ENCODE measurements around the gene PDE11A. TPM values are rescaled to one million over a fixed set of nuclear protein-coding genes. Genes with fewer than 3 reads are reported as not detected.

Gene PDE11A
- total RNA-seq, 5 donors from 2014 or later (not counting 1 experiment from before 2014, with no cell fraction given), result not detected

- Histone ChIP-seq H3K9me3 (no peaks in the 10 kb centered on the region), H3K27me3 (replicated peaks in 1 of 2; ENCODE audit: control insufficient read depth in 2 of 2, extremely low read depth in 1 of 2, insufficient read depth in 2 of 2, low read length in 1 of 2) (no peaks in the 10 kb centered on the region), H3K27ac (ENCODE audit: low read length) (no peak overlapping the region), H3K36me3 (ENCODE audit: control insufficient read depth in 2 of 2, extremely low read depth in 1 of 2, insufficient read depth in 1 of 2, low read length in 1 of 2) (no peaks in the 10 kb centered on the region), H3K4me3 (ENCODE audit: control insufficient read depth in 1 of 2, extremely low read depth in 1 of 2, low read length in 1 of 2) (no peak overlapping the region), H3K4me1 (ENCODE audit: control insufficient read depth in 1 of 2, extremely low read depth in 1 of 2, insufficient read depth in 2 of 2, low read length in 2 of 2) (no peaks in the 10 kb centered on the region)
- peaks cover 5 to 7% of the 10 kb centered on the region in 2 donors for H3K27me3 Mint-ChIP-seq
- no peaks in the 10 kb centered on the region for H3K4me1 Mint-ChIP-seq
- no peak overlapping the region for H3K4me3 Mint-ChIP-seq
- ChIA-PET CTCF (interaction anchor here in 1 of 2 donors (0.7 kb wide), 1 partner anchor 1063 kb away, joined by 3 read pairs; no protein-coding TSS in a partner anchor), POLR2A (interaction anchor here in 1 of 2 donors (0.7 kb wide), 1 partner anchor 66 kb away, joined by 3 read pairs; no protein-coding TSS in a partner anchor)
- ATAC-seq (replicated peaks in 1 of 4) (no peak), DNase-seq (no peak)
- WGBS (ENCODE audit: insufficient coverage), result no CpG with 5 or more reads among the region's 4 CpGs
- H3K9me3 Mint-ChIP-seq, result no peaks in the 10 kb centered on the region
- H3K36me3 Mint-ChIP-seq, result no peaks in the 10 kb centered on the region
- H3K27ac Mint-ChIP-seq, result no peak overlapping the region
Measured at GRCh38 chr2:177989029-177989885, 83.3 kb downstream of the PDE11A start.

- POLR2A ChIA-PET, result no interaction called here
- no peaks in the 10 kb centered on the region for H3K4me1 ChIP-seq (ENCODE audit: control insufficient read depth in 1 of 2, extremely low read depth in 1 of 2, insufficient read depth in 2 of 2, low read length in 2 of 2)
- Mint-ChIP-seq H3K27ac (no peak overlapping the region), H3K27me3 (peaks cover under 1 to 8% of the 10 kb centered on the region in 2 donors), H3K4me3 (no peak overlapping the region), H3K9me3 (no peaks in the 10 kb centered on the region), H3K36me3 (no peaks in the 10 kb centered on the region), H3K4me1 (no peaks in the 10 kb centered on the region)
- ATAC-seq (replicated peaks in 1 of 4) (no peak), DNase-seq (no peak)
- H3K27me3 ChIP-seq (replicated peaks in 1 of 2; ENCODE audit: control insufficient read depth in 2 of 2, extremely low read depth in 1 of 2, insufficient read depth in 2 of 2, low read length in 1 of 2), result peaks cover 0 to 3% of the 10 kb centered on the region in 2 experiments
- CTCF ChIA-PET, result interaction anchor here (0.7 to 1.2 kb wide), 3 partner anchors 8 to 434 kb away, joined by 3 to 6 read pairs (median 3); no protein-coding TSS in a partner anchor
- no peak overlapping the region for H3K27ac ChIP-seq (ENCODE audit: low read length)
- H3K4me3 ChIP-seq (ENCODE audit: control insufficient read depth in 1 of 2, extremely low read depth in 1 of 2, low read length in 1 of 2), result no peak overlapping the region
- no peaks in the 10 kb centered on the region for H3K36me3 ChIP-seq (ENCODE audit: control insufficient read depth in 2 of 2, extremely low read depth in 1 of 2, insufficient read depth in 1 of 2, low read length in 1 of 2)
- WGBS (ENCODE audit: insufficient coverage), result no CpG with 5 or more reads among the region's 1 CpG
- H3K9me3 ChIP-seq, result no peaks in the 10 kb centered on the region
Measured at GRCh38 chr2:177984749-177985148, 87.8 kb downstream of the PDE11A start.

- H3K27ac ChIP-seq (ENCODE audit: low read length), result no peak overlapping the region
- Mint-ChIP-seq H3K4me3 (no peak overlapping the region), H3K9me3 (no peaks in the 10 kb centered on the region), H3K27ac (no peak overlapping the region), H3K36me3 (no peaks in the 10 kb centered on the region), H3K27me3 (peaks cover 0 to 8% of the 10 kb centered on the region in 2 donors), H3K4me1 (no peaks in the 10 kb centered on the region)
- ATAC-seq (replicated peaks in 1 of 4) (no peak), DNase-seq (peak in 1 of 35 experiments; percentile 12)
- peaks cover 0 to 3% of the 10 kb centered on the region in 2 experiments for H3K27me3 ChIP-seq (replicated peaks in 1 of 2; ENCODE audit: control insufficient read depth in 2 of 2, extremely low read depth in 1 of 2, insufficient read depth in 2 of 2, low read length in 1 of 2)
- no peaks in the 10 kb centered on the region for H3K9me3 ChIP-seq
- H3K4me1 ChIP-seq (ENCODE audit: control insufficient read depth in 1 of 2, extremely low read depth in 1 of 2, insufficient read depth in 2 of 2, low read length in 2 of 2), result no peaks in the 10 kb centered on the region
- ChIA-PET POLR2A (no interaction called here), CTCF (interaction anchor here in 1 of 2 donors (0.6 kb wide), 1 partner anchor 452 kb away, joined by 3 read pairs; no protein-coding TSS in a partner anchor)
- no peaks in the 10 kb centered on the region for H3K36me3 ChIP-seq (ENCODE audit: control insufficient read depth in 2 of 2, extremely low read depth in 1 of 2, insufficient read depth in 1 of 2, low read length in 1 of 2)
- no CpG with 5 or more reads among the region's 2 CpGs for WGBS (ENCODE audit: insufficient coverage)
- H3K4me3 ChIP-seq (ENCODE audit: control insufficient read depth in 1 of 2, extremely low read depth in 1 of 2, low read length in 1 of 2), result no peak overlapping the region
Measured at GRCh38 chr2:177983183-177983788, 89.3 kb downstream of the PDE11A start.

GRCh38 chr2:177972782-177973181 lies 99.8 kb downstream of the PDE11A start:
- Histone ChIP-seq H3K27me3 (replicated peaks in 1 of 2; ENCODE audit: control insufficient read depth in 2 of 2, extremely low read depth in 1 of 2, insufficient read depth in 2 of 2, low read length in 1 of 2) (no peaks in the 10 kb centered on the region), H3K36me3 (ENCODE audit: control insufficient read depth in 2 of 2, extremely low read depth in 1 of 2, insufficient read depth in 1 of 2, low read length in 1 of 2) (no peaks in the 10 kb centered on the region), H3K4me1 (ENCODE audit: control insufficient read depth in 1 of 2, extremely low read depth in 1 of 2, insufficient read depth in 2 of 2, low read length in 2 of 2) (no peaks in the 10 kb centered on the region), H3K9me3 (no peaks in the 10 kb centered on the region), H3K4me3 (ENCODE audit: control insufficient read depth in 1 of 2, extremely low read depth in 1 of 2, low read length in 1 of 2) (no peak overlapping the region), H3K27ac (ENCODE audit: low read length) (no peak overlapping the region)
- peaks cover 0 to 1% (median 0%) of the 10 kb centered on the region in 3 donors for H3K9me3 Mint-ChIP-seq
- H3K27ac Mint-ChIP-seq, result no peak overlapping the region
- no peaks in the 10 kb centered on the region for H3K36me3 Mint-ChIP-seq
- CTCF ChIA-PET, result no interaction called here
- H3K4me1 Mint-ChIP-seq, result no peaks in the 10 kb centered on the region
- peaks cover 3 to 8% of the 10 kb centered on the region in 2 donors for H3K27me3 Mint-ChIP-seq
- POLR2A ChIA-PET, result no interaction called here
- WGBS (ENCODE audit: insufficient coverage), result no CpG with 5 or more reads among the region's 8 CpGs
- ATAC-seq (replicated peaks in 1 of 4), result no peak
- DNase-seq, result no peak
- no peak overlapping the region for H3K4me3 Mint-ChIP-seq

- CTCF ChIA-PET, result no interaction called here
- no peak for ATAC-seq (replicated peaks in 1 of 4)
- POLR2A ChIA-PET, result no interaction called here
Measured at GRCh38 chr2:177972123-177972522, 100.5 kb downstream of the PDE11A start.

GRCh38 chr2:177970670-177971454 lies 101.7 kb downstream of the PDE11A start:
- CTCF ChIA-PET, result interaction anchor here in 1 of 2 donors (0.6 kb wide), 1 partner anchor 14 kb away, joined by 3 read pairs; no protein-coding TSS in a partner anchor

More at GRCh38 chr2:177972123-177972522, 100.5 kb downstream of the PDE11A start:
- peaks cover 0 to 1% (median 0%) of the 10 kb centered on the region in 3 donors for H3K9me3 Mint-ChIP-seq
- no peak for DNase-seq
- H3K27me3 Mint-ChIP-seq, result peaks cover 3 to 8% of the 10 kb centered on the region in 2 donors
- no peak overlapping the region for H3K4me3 ChIP-seq (ENCODE audit: control insufficient read depth in 1 of 2, extremely low read depth in 1 of 2, low read length in 1 of 2)
- no peak overlapping the region for H3K4me3 Mint-ChIP-seq
- H3K9me3 ChIP-seq, result no peaks in the 10 kb centered on the region
- no peaks in the 10 kb centered on the region for H3K36me3 ChIP-seq (ENCODE audit: control insufficient read depth in 2 of 2, extremely low read depth in 1 of 2, insufficient read depth in 1 of 2, low read length in 1 of 2)
- H3K27me3 ChIP-seq (replicated peaks in 1 of 2; ENCODE audit: control insufficient read depth in 2 of 2, extremely low read depth in 1 of 2, insufficient read depth in 2 of 2, low read length in 1 of 2), result no peaks in the 10 kb centered on the region
- H3K27ac ChIP-seq (ENCODE audit: low read length), result no peak overlapping the region
- H3K4me1 Mint-ChIP-seq, result no peaks in the 10 kb centered on the region
- no peaks in the 10 kb centered on the region for H3K4me1 ChIP-seq (ENCODE audit: control insufficient read depth in 1 of 2, extremely low read depth in 1 of 2, insufficient read depth in 2 of 2, low read length in 2 of 2)
- H3K36me3 Mint-ChIP-seq, result no peaks in the 10 kb centered on the region
- H3K27ac Mint-ChIP-seq, result no peak overlapping the region

More at GRCh38 chr2:177970670-177971454, 101.7 kb downstream of the PDE11A start:
- Mint-ChIP-seq H3K27me3 (peaks cover 3 to 8% of the 10 kb centered on the region in 2 donors), H3K4me1 (no peaks in the 10 kb centered on the region), H3K27ac (no peak overlapping the region), H3K36me3 (no peaks in the 10 kb centered on the region), H3K4me3 (no peak overlapping the region), H3K9me3 (peaks cover 0 to 1% (median 0%) of the 10 kb centered on the region in 3 donors)
- DNase-seq (no peak), ATAC-seq (replicated peaks in 1 of 4) (no peak)
- WGBS (ENCODE audit: insufficient coverage), result 100% methylated on average over 1 of the region's 3 CpGs
- Histone ChIP-seq H3K9me3 (no peaks in the 10 kb centered on the region), H3K27me3 (replicated peaks in 1 of 2; ENCODE audit: control insufficient read depth in 2 of 2, extremely low read depth in 1 of 2, insufficient read depth in 2 of 2, low read length in 1 of 2) (no peaks in the 10 kb centered on the region), H3K27ac (ENCODE audit: low read length) (no peak overlapping the region), H3K4me1 (ENCODE audit: control insufficient read depth in 1 of 2, extremely low read depth in 1 of 2, insufficient read depth in 2 of 2, low read length in 2 of 2) (no peaks in the 10 kb centered on the region), H3K4me3 (ENCODE audit: control insufficient read depth in 1 of 2, extremely low read depth in 1 of 2, low read length in 1 of 2) (no peak overlapping the region), H3K36me3 (ENCODE audit: control insufficient read depth in 2 of 2, extremely low read depth in 1 of 2, insufficient read depth in 1 of 2, low read length in 1 of 2) (no peaks in the 10 kb centered on the region)
- POLR2A ChIA-PET, result interaction anchor here in 1 of 2 donors (0.7 kb wide), 1 partner anchor 212 kb away, joined by 3 read pairs; no protein-coding TSS in a partner anchor

Measured in T-cell (primary cell).